GM21526 (cell line): ENCODE results near the gene SPRR2A.
"Not testable (repeated sequence)": the region's sequence is repeated elsewhere in the genome, so short reads cannot be mapped to it uniquely, and the experiment has no call there.

Source experiments
- ATAC-seq: cut with Tn5 transposase; IDR thresholded peaks from one replicate; pipeline ENCODE4 v1.9.1; 2021; ENCODE audit warnings: moderate library complexity; ENCODE audit not compliant: unreplicated experiment, low FRiP score

Gene SPRR2A

GRCh38 chr1:153057375-153057774 lies at the start of gene SPRR2A:
Gene SPRR2A, minus strand, starts transcription at chr1:153057512. Its CDS starts 777 bp downstream, at chr1:153056735.
- ATAC-seq: no peak

DNA sequence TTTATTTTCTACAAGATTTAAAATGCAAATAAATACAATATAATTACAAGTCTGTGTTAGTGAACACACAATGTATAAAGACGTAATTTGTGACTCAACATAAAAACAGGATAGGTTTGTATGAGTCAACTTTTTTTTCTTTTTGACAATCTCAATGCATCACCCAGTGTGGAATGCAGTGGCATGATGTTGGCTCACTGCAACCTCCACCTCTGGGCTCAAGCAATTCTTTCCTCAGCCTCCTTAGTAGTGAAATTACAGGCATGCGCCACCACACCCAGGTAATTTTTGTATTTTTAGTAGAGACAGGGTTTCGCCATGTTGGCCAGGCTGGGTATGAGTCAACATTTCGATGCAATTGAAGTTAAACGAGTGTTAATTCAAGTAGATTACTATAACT lies 42.9 kb upstream of the SPRR2A start:
- ATAC-seq: no peak

GRCh38 chr1:153099461-153100045 lies 42.2 kb upstream of the SPRR2A start:
- no peak for ATAC-seq

DNA sequence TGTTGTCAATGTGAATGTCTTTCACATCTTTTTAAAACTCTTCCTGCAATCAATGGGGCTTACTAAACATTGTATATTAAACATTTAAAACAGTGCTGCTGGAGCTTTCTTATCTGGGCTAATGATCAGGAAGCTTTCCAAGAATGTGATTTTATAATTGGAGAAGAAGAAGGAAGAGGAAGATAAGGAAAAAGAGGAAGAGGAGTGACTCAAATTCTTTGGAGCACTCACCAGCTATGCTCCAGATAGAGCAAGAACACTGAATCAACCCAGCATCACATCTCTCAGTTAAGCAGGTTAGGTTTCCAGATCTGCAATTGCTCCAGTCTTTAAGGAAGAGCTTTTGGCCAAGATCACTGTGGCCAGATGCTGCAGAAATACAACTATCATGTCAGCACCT lies 38.5 kb upstream of the SPRR2A start:
- no peak for ATAC-seq

DNA sequence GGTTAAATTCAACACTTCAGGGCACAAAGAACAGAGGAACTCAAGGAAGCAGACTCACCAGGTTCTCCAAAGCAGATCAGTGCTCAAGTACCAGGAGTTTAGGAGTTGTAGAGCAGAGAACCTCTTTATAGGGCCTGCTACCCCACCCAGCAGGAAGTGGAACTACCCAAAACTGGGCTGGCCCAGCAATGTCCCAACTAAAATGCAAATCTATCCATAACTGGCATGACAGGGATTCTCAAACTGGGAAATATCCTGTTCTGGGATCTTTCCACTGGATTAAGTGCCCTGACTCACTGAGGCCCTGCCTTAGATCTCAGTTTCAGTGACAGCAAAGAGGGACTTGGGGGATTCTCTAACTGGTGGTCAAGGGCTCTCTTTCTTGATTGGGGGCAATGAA lies 37.1 kb upstream of the SPRR2A start, which contains the start of gene SPRR2E:
Gene SPRR2E, minus strand, starts transcription at position 101 of the 400 bp plus-strand sequence. CDS start 775 bp downstream, outside the sequence.
- ATAC-seq: no peak

DNA sequence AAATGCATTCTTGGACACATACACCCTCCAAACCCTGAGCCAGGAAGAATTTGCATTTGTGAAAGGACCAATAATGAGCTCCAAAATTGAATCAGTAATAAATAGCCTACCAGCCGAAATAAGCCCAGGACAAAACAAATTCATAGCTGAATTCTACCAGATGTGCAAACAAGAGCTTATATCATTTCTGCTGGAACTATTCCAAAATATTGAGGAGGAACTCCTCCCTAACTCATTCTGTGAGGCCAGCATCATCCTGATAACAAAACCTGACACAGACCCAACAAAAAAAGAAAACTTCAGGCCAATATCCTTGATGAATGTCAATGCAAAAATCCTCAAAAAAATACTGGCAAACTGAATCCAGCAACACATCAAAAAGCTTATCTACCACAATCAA lies 30.3 kb upstream of the SPRR2A start:
- ATAC-seq: no peak

DNA sequence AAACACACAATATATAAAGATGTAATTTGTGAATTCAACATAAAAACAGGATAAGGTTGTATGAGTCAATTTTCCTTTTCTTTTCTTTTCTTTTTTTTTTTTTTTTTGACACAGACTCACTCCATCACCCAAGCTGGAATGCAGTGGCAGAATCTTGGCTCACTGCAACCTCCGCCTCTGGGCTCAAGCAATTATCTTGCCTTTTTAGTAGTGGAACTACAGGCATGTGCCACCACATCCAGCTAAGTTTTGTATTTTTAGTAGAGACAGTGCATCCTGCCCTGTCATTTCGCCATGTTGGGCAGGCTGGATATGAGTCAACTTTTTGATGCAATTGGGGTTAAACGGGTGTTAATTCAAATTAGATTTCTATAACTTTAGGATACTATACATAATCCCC lies 24.4 kb upstream of the SPRR2A start:
- no peak for ATAC-seq

GRCh38 chr1:153072806-153073726 lies 15.8 kb upstream of the SPRR2A start:
- ATAC-seq: no peak

- no peak for ATAC-seq
These were observed 14.2 kb upstream of the SPRR2A start, which contains the start of gene SPRR2B for GRCh38 chr1:153071511-153071910. Gene SPRR2B, minus strand, starts transcription at chr1:153071611. Its CDS starts 772 bp downstream, at chr1:153070839.

DNA sequence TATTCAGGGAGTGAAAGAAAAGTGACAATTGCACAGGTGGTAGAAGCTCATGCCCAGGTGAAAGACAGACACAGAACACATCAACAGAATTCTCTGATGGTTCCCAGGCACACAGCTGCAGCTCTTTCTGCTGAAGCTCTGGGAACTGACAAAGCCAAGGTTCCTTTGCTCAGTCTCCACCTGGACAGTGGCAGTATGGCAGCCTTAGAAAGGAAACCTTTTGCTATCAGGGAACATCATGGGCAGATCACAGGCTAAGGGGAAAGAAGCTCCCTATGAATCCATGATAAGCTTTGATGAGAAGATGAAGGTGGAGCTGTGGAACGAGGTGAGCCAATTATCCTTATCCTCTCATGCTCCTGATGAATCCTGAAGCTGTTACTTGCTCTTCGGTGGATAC lies 12.9 kb upstream of the SPRR2A start:
- no peak for ATAC-seq

DNA sequence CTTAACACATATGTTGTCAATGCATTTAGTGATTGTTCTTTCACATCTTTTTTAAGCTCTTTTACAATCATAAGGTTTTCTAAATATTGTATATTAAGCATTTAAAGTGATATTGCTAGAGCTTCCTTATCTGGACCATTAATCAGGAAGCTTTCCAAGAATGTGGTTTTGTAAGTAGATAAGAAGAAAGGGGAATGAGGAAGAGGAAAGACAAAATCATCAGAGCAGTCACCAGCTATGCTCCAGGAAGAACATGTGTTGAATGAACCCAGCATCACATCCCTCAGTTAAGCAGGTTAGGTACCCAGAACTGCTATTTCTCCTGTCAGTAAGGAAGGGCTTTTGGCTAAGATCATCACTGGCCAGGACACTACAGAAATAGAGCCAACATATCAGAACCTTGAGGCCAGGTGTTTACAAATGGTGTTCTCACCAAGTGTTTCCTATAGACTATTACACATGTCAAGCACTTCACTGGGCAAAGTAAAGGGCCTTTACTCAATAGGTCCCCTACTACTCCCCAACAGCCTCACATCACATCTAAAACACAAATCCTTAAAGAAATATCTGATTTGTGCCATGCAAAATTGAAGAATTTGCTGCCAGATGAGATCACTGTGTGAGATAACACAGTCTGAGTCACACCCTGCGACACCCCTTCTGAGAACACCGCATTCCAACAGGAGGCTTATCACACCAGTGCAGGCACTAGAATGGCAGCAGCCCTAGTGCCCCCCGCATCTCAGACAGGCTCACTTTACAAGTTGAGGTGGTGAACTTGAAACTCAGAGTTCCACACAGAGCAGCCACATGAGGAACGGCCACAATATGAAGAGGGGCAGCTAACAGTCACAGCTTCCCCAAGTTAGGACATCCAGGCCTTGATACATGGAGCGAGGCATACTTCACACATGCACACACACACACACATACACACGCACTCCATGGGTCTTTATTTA lies 1.8 kb upstream of the SPRR2A start:
- ATAC-seq: no peak

DNA sequence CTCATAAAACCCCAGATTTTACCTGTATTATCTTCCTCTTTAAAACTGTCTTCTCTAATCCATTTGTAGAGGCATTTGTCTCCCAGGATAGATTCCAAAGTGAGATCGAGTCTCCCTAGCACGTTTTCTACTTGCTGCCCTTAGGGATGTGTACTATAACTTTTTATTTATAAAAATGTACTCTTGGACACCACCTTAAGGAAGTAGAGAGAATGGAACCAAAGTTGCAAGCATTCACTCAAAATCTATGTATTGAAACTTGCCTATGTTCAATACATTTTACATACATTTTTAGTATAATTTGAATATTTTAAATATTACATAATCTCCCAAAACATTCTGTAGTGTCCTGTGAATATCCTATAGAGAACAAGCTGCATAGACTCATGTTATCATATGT lies 842 bp upstream of the SPRR2A start:
- ATAC-seq: no peak

GRCh38 chr1:153056111-153056510 lies 1.2 kb downstream of the SPRR2A start:
- ATAC-seq: not testable (repeated sequence)

DNA sequence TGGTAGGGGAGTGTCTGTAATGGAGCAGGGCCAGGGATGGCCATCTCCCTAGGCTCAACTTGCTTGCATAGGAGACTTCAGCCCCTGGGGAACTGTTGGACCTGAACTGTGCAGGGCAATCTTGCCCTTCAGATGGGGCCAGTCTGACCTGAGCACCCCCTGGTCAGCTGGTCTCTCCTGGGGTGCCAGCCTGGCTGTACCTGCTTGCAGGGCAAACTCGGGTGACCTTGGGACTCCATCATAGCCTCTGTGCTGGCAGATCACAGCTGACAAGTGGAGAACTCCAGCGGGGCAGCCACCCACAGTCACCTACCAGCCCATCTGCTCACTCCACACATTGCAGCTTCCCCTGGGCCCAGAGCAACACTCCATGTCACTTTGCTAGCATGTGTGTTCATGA lies 8.1 kb downstream of the SPRR2A start:
- no peak for ATAC-seq

DNA sequence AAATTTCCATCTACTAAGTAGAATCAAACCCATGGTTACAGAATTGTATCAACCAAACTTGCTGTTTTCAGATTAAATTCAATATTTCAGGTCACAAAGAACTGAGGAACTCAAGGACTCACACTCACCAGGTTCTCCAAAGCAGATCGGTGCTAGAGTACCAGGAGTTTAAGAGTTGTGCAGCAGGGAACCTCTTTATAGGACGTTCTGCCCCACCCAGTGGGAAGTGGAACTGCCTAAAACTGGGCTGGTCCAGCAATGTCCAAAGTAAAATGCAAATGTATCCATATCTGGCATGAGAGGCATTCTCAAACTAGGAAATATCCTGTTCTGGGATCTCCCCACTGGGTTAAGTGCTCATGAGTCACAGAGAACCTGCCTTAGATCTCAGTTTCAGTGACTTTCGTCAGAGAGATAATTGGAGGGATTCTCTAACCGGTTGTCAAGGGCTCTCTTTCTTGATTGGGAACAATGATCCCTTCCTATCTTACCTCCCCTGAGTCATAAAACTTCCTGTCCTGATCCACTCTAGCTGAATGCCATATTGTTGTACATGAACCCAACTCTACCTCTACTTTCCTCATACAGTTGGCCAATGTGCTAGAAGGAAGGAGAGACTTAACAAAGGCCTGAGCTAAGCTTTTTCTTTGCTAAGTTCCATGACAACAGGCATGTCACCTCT lies 16.2 kb downstream of the SPRR2A start, which contains the start of gene SPRR2D:
Gene SPRR2D, minus strand, starts transcription at position 171 of the 682 bp plus-strand sequence. CDS start 774 bp downstream, outside the sequence.
- ATAC-seq: no peak

DNA sequence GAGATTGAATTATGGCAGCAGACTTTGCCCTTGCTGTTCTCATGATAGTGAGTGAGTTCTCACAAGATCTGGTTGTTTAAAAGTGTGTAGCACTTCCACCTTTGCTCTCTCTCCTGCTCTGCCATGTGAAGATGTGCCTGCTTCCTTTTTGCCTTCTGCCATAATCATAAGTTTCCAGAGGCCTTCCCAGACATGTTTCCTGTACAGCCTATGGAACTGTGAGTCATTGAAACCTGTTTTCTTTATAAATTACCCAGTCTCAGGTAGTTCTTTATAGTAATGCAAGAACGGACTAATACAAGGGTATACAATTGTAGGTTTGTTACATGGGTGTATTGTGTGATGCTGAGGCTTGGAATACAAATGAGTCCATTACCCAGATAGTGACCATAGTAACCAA lies 22.1 kb downstream of the SPRR2A start:
- no peak for ATAC-seq

GRCh38 chr1:153032677-153033308 lies 24.5 kb downstream of the SPRR2A start:
- no peak for ATAC-seq

DNA sequence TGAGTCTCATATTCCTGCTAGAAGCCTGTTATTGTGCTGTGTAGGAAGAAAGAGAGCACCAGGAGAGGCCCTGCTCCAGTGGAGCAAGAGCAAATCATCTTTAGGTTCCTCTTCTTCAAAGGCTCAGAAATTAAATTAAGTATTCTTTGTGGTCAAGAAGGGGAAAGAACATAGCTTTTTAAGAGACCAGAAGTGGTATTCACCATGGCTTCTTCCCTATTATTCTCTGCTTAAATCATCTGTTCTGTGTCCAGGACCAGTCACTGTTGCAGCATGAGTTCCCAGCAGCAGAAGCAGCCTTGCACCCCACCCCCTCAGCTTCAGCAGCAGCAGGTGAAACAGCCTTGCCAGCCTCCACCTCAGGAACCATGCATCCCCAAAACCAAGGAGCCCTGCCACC lies 25.2 kb downstream of the SPRR2A start:
- ATAC-seq: no peak

DNA sequence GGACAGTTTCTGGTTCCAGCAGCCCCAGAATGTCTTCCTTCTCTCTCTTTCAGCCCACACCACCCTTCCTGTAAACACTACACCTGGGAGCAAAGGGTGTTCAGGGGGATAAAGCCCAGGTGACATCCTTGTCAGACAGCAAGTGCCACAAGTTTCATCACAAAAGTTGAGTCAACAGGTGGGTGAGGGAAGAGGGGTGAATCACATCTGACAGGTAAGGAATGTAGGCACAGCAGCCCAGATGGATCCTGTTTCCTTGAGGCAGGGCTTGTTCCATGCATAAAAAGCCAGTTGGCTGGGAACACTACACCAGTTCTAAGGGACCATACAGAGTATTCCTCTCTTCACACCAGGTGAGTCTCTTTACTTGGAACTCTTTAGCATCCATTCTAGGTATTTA lies 26.4 kb downstream of the SPRR2A start, which contains the start of gene SPRR1B:
Gene SPRR1B, plus strand, starts transcription at position 309 of the 400 bp plus-strand sequence. CDS start 1,143 bp downstream, outside the sequence.
- no peak for ATAC-seq
